Kasumi-1 (cell line): ENCODE results near the gene ADAM17.
"Not testable (repeated sequence)": the region's sequence is repeated elsewhere in the genome, so short reads cannot be mapped to it uniquely, and the experiment has no call there.

Source experiments
- DNase-seq, 2 experiments: peaks; one replicate each; lab custom pipeline; 2025; lab: John Stamatoyannopoulos, UW

Gene ADAM17

DNA sequence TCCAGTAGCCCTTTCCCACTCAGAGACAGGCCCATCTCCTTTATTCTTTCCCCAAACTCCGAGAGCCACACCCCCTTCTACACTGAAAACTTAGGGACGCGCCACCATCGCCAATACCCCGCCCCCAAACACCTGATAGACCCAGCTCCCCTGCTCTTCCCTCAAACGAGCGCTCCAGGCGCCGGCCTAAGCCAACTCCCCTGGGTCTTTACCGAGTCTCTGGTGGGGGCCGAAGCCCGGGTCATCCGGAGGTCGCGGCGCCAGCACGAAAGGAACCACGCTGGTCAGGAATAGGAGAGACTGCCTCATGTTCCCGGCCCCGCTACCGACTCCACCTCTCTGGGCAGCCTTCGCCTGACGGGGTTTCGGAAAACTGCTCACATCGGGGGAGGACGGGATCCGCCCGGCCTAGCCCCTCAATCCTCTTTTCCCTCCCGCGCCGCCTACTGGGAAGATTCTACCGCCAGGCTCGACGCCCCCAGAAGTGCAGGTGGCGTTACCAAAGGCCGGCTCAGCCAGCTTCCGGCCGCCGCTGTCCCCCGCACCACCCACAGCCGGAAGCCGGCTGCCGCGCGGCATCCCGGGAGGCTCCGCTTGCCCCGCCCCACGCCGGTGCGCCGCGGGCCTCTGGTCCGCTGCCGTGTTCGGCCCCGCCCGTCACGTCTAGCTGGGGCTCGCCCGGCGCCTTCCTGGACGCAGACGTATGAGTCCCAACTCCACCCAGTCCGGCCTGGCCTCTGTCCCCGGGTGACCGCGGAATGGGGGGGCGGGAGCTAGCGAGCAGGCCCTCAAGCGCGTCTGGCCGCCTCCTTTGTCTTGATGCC lies at the start of gene ADAM17:
Gene ADAM17 (minus strand): TSS at position 534 of the 824 bp plus-strand sequence. CDS start 225 bp downstream, at position 309.
- DNase-seq, result peak; percentile 83 to 88

DNA sequence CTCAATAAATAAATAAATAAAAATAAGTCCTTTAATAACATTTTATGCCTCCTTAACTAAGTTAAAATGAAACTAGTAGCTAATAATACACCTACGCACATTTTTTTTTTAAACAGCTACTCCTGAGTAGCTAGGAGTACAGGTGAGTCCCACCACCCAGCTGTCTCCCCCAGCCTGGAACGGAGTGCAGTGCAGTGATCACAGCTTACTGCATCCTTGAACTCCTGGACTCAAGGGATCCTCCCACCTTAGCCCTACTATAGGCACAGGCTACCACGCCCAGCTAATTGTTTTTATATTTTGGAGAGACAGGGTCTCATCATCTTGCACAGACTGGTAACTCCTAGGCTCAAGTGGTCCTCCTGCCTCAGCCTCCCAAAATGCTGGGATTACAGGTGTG lies 46.8 kb upstream of the ADAM17 start:
- no peak for DNase-seq

GRCh38 chr2:9601397-9601796 lies 45.8 kb upstream of the ADAM17 start:
- DNase-seq, result no peak

DNA sequence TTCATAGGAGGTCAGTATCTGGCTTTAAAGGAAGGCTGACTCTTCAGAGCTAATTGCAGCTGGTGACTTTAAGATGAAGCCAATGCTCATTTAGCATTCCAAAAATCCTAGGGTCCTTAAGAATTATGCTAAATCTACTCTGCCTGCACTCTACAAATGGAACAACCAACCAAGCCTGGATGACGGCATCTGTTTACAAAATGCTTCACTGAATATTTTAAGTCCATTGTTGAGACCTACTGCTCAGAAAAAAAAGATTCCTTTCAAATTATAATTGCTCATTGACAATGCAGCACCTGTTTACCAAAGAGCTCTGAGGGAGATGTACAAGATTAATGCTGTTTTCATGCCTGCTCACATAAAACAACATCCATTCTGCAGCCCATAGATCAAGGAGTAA lies 43.8 kb upstream of the ADAM17 start:
- DNase-seq, result no peak

DNA sequence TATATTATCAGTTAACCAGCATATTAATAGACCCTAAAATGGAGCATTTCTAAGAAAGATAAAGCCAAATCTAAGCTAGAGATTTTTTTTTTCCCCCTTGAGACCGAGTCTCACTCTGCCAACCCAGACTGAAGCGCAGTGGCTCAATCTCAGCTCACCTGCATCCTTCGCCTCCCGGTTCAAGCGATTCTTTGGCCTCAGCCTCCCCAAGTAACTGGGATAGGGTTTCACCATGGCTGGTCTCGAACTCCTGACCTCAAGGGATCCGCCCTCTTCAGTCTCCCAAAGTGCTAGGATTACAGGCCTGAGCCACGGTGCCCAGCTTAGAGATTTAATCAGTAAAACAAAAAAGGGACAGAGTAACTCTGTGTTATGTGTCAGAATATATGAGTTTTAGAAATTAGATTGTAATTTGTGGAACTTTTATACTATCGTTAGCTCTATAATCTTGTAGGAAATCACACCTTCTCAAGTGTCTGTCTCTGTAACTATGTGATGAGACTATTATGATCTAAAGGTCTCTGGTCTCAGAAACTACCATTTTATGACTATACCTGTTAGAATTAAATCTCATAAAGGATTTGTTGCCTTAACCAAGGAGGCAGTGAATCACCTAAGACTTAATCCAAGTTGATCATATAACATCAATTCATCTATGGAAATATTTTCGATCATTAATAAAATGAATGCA lies 41.1 kb upstream of the ADAM17 start:
- no peak for DNase-seq

DNA sequence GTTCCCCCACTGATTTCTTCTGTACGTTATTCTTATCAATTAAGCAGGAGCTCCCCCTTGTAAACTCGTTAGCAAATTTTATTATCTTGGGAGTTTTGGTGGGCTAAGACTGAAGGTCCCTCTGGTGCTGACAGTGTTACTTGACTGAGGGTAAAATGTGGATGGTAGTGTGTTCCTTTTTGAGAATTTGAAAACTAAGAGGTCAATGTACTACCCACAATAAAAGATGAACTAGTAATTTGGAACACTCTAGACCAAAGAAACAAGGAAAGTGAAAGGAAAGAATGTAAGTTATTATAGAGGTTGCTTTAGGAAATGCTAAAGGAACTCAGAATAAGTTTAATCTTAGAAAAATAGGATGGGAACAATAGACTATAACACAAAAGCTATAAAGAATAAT lies 40.1 kb upstream of the ADAM17 start:
- no peak for DNase-seq

DNA sequence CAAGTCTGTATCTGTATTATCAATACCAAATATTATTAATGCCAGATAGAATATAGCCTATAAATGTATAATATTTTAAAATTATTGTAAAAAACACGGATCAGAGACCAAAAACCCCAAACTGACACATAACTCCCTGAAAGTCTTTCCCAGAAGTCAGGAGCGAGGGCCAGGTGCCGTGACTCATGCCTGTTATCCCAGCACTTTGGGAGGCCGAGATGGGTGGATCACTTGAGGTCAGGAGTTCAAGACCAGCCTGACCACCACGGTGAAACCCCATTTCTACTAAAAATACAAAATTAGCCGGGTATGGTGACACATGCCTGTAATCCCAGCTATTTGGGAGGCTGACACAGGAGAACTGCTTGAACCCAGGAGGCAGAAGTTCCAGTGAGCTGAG lies 39.6 kb upstream of the ADAM17 start:
- DNase-seq, result not testable (repeated sequence)

DNA sequence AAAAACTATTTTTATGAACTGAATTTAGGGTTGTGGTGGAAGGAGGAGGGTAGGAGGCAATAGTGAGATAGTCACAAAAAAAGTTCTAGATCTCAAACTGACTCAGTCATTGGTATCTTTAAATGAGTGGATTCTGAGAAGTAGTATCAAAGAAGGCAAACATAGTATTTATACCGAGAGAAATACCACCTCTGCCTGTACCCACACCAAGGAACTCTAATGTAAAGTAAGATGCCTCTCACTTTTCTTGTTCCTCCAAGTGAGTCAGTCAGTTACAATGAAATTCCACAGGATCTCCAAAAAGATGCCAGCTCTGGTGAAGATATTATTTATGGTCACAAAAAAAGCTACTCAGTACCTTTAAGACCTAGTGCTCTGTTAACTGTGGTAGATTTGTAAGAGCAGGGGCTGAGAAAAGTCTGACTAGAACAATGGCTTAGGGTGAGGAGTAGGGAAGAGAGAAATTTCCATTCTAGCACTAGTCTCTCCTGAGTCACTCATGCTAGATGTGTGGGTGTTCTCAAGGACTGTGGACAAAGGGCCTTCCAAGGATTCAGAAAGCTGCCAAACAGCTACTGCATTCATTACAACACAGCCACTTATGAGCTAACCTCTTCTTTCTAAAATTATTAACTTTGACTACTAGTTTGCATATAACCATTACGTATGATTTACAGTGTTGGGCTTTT lies 38.9 kb upstream of the ADAM17 start:
- no peak for DNase-seq

DNA sequence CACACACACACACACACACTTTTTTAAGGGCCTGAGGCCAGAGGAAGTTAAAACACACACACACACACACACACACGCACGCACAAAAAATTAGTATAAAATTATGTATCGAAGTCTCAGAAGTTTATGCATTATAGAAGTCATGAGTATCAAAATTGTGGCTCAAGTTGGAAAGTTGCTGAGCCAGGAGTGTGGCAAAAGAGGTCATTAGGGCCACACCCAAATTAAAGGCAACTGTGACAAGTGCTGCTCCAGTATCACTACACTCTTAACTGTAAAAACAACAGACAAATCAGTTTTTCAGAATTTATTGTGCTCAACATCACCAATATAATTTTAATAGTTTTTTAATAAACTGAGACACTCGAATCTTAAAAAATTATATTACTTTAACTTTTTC lies 38.3 kb upstream of the ADAM17 start:
- no peak for DNase-seq

DNA sequence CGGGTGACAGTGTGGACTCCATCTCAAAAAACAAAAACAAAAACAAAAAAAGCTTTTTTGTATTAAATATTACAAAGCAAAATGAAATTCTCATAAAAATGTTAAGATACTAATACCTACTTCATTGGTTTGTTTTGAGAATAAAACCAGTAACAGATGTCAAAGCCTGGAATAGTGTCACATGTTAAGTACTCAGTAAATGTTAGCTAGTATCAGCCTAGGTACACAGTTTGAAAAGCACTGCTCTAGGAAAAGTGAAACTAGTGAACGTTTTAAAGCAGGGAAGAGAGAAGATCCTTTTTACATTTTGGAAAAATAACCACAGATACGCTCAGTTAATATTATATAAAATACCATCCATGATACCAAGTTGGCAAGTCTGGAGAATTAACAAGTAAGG lies 37.1 kb upstream of the ADAM17 start:
- DNase-seq, result no peak

GRCh38 chr2:9590641-9591040 lies 35.0 kb upstream of the ADAM17 start:
- no peak for DNase-seq

GRCh38 chr2:9586465-9586864 lies 30.8 kb upstream of the ADAM17 start:
- DNase-seq, result no peak

DNA sequence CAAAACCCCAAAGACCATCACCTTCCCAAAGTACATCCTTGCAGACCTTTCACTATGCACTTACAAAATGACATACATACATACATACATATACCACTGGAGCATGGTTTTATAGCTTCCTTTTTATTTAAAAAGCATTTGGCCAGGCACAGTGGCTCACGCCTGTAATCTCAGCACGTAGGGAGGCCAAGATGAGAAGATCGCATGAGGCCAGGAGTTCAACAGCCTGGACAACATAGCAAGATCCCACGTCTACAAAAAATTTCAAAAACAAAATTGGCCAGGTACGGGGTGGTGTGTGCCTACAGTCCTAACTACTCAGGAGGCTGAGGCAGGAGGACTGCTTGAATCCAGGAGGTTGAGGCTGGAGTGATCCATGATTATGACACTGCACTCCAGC lies 29.9 kb upstream of the ADAM17 start:
- DNase-seq, result no peak

GRCh38 chr2:9584902-9585301 lies 29.3 kb upstream of the ADAM17 start:
- not testable (repeated sequence) for DNase-seq

- DNase-seq, result no peak
Measured at GRCh38 chr2:9582624-9583023, 27.0 kb upstream of the ADAM17 start.

DNA sequence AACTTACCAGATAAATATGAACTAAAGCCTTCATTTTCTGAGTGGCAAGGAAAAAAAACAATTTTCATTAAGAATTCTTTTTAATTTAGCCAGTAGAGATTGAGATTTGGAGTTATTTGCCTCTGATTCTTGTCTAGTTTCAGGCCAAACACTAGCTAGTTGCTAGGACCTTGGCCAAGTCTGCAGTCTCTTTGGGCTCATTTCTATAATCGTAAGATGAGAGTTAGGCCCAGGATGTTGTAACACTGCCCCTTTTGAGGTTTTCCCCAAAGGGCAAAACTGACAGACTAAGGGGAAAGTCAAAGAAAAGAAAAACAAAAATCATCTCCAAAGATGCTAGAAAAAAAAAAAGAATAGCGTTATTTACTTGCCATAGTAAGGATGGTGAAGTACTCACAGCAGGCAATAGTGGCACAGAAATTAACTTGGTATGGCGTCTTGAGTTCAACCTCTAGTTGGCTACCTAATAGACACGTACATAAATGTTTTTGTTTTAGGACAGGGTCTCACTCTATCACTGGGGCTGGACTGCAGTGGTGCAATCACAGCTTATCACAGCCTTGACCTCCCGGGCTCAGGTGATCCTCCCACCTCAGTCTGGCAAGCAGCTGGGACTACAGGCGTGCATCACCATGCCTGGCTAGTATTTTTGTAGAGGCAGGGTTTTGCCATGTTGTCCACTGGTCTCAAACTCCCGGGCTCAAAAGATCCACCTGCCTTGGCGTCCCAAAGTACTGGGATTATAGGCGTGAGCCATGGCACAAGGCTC lies 23.0 kb upstream of the ADAM17 start:
- no peak for DNase-seq

DNA sequence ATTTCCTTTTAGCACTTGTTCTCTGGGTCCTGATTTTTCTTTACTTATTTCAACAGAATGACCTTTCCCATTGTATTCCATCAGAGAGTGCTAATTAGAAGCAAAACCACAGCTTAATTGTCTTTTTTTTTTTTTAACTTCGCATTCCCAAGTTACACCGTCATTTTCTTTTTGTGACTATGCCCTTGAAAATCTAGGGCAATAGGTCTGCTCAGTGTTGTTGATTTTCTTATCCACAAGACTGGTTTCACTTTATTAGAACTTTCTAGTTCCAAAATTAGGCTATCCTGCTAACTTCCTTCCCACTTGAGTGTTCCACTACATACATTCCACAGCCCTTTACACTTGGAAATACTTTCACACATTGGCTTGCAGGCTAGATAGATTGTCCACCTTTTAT lies 18.7 kb upstream of the ADAM17 start:
- DNase-seq, result no peak

GRCh38 chr2:9573840-9574239 lies 18.2 kb upstream of the ADAM17 start:
- DNase-seq, result no peak

GRCh38 chr2:9573013-9573720 lies 17.5 kb upstream of the ADAM17 start:
- peak; percentile 7 to 18 for DNase-seq

- DNase-seq, result peak in 1 of 2 experiments; percentile 12
Measured at GRCh38 chr2:9570182-9571060, 14.8 kb upstream of the ADAM17 start.
